Activated T-cell treated with anti-CD3 and anti-CD28 coated beads for 24 hours (primary cell): ENCODE data around the gene MRPL1.
"Not testable (repeated sequence)": the region's sequence is repeated elsewhere in the genome, so short reads cannot be mapped to it uniquely, and the experiment has no call there.

Source experiments
- DNase-seq: peaks from one replicate; pipeline ENCODE4 v3.0.0-alpha.2; 2020; ENCODE audit warnings: low read depth

The MRPL1 gene

DNA sequence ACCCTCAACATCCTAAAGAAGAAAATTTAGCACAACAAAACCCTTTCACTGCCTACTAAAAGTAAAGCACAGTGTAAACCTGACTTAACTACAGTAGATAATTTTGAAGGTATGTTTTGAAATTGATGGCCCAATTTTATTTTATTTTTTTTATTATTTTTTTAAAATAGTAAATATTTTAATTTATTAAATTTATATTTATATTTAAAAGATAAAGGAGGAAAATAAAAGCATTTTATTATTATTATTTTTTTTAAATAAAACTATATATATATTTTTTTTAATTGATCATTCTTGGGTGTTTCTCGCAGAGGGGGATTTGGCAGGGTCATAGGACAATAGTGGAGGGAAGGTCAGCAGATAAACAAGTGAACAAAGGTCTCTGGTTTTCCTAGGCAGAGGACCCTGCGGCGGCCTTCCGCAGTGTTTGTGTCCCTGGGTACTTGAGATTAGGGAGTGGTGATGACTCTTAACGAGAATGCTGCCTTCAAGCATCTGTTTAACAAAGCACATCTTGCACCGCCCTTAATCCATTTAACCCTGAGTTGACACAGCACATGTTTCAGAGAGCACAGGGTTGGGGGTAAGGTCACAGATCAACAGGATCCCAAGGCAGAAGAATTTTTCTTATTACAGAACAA is 120.4 kb downstream of the MRPL1 start:
- not testable (repeated sequence) for DNase-seq

DNA sequence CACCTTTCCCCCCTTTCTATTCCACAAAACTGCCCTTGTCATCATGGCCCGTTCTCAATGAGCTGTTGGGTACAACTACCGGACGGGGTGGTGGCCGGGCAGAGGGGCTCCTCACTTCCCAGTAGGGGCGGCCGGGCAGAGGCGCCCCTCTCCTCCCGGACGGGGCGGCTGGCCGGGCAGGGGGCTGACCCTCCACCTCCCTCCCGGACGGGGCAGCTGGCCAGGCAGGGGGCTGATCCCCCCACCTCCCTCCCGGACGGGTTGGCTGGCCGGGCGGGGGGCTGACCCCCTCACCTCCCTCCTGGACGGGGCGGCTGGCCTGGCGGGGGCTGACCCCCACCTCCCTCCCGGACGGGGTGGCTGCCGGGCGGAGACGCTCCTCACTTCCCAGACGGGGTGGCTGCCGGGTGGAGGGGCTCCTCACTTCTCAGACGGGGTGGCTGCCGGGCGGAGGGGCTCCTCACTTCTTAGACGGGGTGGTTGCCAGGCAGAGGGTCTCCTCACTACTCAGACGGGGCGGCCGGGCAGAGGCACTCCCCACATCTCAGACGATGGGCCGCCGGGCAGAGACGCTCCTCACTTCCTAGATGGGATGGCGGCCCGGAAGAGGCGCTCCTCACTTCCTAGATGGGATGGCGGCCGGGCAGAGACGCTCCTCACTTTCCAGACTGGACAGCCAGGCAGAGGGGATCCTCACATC is 121.1 kb downstream of the MRPL1 start:
- DNase-seq: not testable (repeated sequence)

DNA sequence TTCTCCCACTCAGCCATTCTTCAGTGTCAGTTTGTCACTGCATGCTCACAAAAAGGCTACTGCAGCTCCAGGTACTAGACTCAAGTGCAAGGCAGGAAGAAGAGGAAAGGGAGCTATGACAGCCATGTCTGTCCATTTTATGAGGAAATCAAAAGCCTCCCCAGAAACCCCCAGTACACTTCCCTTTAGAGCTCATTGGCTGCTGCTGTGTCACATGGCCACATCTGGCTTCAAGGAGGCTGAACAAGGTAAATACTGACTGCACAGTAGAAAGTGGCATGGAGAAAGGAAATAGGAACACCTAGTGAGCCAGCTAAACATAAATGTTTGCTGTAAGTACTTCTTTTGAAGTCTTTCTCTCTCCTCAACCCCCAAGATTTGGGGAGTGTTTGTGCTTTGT is 127.3 kb downstream of the MRPL1 start:
- DNase-seq: no peak

DNA sequence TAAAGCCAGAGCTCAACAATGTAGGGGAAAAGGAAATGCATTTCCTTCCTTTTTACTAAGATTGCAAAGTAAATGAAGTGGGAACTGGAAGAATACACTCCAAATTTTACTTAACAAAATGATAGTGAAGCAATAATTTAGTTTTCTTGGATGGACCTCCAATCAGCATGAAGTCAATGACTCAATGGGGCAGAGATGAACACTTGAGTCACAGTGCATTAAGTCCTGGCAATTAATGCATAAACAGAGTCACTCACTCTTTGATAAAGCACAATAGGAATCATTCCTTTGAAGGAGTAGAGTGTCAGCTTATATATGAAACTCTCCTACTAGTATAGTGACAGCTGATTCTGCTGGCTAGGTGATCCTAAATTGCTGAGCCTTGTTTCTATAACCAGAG is 127.8 kb downstream of the MRPL1 start:
- no peak for DNase-seq

DNA sequence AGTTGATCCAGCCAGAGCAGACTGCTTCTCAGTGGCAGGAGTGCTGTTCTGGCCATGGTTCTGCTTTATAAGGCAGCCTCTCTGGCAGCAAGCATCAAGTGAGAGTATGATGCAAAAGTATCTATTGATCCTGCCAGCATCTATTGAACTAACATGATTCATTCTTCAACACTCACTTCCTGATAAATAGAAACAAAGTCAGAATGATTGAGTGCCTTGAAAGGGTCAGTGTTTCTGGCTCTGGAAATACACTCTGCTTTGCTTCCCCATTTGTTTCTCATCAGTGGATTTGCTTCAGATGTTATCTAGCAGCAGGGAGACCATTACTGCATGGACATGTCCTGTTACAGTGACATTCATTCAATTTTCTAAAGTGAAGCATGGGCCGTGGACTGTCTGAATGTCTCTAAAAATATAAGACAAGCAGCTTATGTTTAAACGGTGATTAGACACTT is 128.3 kb downstream of the MRPL1 start:
- DNase-seq: no peak

DNA sequence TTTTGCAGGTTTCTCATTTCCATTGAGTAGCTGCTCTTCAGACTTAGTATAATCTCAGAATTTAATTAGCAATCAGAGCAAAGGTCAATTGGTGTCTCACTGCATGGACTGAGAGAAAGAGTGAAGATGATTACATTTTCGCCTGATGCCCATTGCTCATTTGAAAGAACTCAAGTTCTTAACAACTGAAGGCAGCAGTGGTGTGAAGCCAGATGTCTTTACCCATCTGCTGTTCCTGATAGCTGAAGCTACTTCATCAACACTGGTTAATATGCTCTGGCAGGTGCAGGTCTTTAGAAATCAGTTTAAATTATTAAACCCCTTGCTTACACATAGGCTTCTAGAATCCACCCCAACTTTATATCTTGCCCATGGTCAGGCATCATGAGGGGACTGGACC is 130.0 kb downstream of the MRPL1 start:
- DNase-seq: no peak

DNA sequence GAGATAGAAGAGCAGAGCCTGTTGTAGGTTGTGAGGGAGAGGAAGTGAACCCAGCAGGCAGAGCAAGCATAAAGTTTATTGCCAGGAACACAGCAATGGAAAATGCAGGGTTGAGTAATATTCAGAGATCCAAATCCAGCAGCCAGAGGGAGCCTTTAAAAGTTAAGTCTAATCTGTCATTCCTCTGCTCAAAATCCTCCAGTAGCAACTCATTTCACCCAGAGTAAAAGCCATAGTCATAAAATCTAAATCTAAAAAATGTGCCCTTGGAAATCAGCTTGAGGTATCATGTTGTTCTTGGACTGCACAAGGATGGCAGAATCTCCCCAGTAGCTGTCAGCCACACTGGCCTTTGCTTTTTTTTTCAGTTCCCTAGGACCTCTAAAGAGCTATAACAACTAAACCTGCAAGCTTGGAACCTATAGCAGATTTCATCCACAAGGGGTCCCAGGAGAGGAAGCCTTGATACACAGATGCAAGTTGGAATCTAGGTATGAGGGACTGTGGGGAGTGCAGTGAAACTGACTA is 131.6 kb downstream of the MRPL1 start:
- no peak for DNase-seq

DNA sequence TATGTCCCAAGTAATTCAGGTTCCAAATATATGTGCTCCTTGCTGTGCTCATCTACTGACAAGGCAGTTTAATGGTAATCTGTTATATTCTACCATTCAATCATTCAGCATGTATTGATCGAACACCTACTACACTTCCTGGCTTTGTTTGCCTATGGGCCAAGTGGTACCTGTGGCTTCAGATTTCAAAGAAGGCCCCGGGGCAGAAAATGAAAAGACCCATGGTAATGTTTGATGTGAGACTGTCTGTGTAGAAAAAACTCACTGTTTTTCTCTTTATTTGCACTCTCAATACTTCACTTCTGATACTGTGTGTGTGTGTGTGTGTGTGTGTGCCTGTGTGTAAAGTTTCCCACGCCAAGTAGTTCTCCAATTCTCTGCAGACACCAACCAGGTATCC is 133.4 kb downstream of the MRPL1 start:
- DNase-seq: no peak

DNA sequence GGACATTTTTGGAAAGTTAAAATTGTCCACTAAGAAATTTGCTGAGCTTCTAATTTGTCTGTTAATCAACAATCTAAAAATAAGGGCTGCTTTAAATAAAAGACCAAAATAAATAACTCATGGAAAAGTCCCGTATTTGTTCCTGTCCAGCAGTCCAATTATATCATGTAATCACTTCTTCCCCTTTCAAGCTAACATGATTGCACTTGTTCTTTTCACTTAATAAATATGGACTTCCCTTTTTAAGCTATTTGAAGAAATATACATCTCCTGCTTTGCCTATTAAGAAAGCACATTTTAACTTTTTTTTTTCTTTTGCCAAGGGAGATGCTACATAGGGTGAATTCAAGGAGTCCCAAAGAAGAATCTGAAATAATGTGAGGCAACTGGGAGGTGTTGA is 138.9 kb downstream of the MRPL1 start:
- DNase-seq: no peak

DNA sequence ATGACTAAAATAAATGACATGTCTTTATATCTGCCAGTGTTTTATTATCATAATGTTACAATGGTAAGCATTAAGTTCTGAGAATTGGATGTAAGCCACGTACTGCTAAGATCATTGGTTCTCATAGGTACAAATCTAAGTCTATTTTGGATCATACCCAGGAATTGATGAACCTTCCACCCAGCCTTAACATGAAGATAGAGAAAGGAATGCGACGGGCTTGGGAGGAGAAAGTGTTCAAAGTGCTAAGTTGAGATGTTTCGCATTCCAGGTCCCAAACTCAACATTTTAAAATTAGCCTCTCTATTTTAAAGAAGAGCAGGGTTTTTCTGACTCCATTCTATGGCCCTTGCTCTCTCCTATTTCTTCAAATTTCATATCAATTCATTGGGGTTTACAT is 139.6 kb downstream of the MRPL1 start:
- no peak for DNase-seq
